ENCODE results near the gene KRTAP1-5.

KRTAP1-5 gene

DNA sequence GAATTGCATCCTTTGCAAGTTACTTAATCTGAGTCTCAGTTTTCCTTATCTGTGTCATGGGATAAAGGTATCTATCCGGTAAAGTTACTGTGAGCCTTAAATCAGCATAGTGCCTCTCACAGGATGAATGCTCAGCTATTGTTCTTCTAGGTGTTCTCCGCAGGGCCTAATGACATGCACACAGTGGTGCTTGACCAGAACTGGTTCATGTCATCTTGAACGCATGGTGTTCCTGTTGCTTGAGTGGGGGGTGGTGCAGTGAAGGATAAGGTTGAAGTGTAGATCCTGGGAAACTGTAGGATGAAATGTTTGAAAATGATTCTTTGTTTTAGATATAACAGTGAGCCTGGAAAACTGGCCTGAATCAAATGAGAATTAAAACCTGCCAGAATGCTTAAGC is 46.9 kb downstream of the KRTAP1-5 start:
- Histone ChIP-seq H3K36me3 (ENCODE audit: insufficient read depth, low read length) (no peaks in the 10 kb centered on the region), H3K9ac (ENCODE audit: low read depth, low read length) (no peak overlapping the region), H3K4me1 (ENCODE audit: insufficient read depth, low read length) (peaks cover 8% of the 10 kb centered on the region; the same call in 1 of the 2 replicates), H3K9me3 (ENCODE audit: control insufficient read depth, insufficient read depth, low read length) (no peaks in the 10 kb centered on the region)

DNA sequence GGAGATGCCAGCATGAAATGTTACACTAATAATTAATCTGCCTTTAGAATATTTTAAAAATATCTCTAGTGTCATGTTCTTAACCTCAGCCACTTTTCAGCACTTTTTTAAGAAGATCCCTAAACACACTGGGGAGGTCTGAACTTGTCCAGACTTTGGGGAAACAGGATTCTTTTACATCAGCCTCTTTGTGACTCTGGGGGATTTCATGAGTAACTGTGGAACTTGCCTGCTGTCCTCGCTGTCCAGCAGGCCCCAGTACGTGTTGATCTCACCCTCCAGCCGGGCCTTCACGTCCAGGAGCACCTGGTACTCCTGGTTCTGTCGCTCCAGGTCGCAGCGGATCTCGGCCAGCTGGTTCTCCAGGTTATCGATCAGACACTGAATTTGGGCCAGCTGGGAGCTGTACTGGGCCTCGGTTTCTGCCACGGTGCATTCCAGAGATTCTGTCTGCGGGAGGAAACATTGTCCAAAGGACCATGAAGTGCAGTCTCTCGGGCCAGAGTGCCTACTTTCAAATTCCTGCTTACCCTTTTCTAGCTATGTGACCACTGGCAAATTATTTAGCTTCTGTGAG is 48.3 kb downstream of the KRTAP1-5 start:
- H3K36me3 ChIP-seq (ENCODE audit: insufficient read depth, low read length): no peaks in the 10 kb centered on the region
- H3K9ac ChIP-seq (ENCODE audit: low read depth, low read length): no peak overlapping the region
- H3K4me1 ChIP-seq (ENCODE audit: insufficient read depth, low read length): peaks cover 8% of the 10 kb centered on the region; the same call in 1 of the 2 replicates
- no peaks in the 10 kb centered on the region for H3K9me3 ChIP-seq (ENCODE audit: control insufficient read depth, insufficient read depth, low read length)
